Neuron (in vitro differentiated cells): Measurements from ENCODE around the gene MSANTD1.

Experiments used
- H2AFZ ChIP-seq: one replicate; pipeline ENCODE4 v1.6.1; 2013; ENCODE audit warnings: low read depth, mild to moderate bottlenecking, inconsistent platforms, low read length, moderate library complexity
- H3K27me3 ChIP-seq: one replicate; pipeline ENCODE4 v1.6.1; 2013; ENCODE audit warnings: low read length; ENCODE audit not compliant: insufficient read depth
- H3K36me3 ChIP-seq: one replicate; pipeline ENCODE4 v1.6.1; 2013; ENCODE audit warnings: low read length; ENCODE audit not compliant: insufficient read depth
- H3K4me1 ChIP-seq: one replicate; pipeline ENCODE4 v1.6.1; 2013; ENCODE audit warnings: low read length; ENCODE audit not compliant: insufficient read depth
- H3K4me3 ChIP-seq: 2 replicates; pipeline ENCODE4 v1.5.1; 2013; ENCODE audit warnings: mild to moderate bottlenecking, low read length, moderate library complexity
- H3K9me3 ChIP-seq: one replicate; pipeline ENCODE4 v1.6.1; 2013; ENCODE audit warnings: low read length

The MSANTD1 gene

DNA sequence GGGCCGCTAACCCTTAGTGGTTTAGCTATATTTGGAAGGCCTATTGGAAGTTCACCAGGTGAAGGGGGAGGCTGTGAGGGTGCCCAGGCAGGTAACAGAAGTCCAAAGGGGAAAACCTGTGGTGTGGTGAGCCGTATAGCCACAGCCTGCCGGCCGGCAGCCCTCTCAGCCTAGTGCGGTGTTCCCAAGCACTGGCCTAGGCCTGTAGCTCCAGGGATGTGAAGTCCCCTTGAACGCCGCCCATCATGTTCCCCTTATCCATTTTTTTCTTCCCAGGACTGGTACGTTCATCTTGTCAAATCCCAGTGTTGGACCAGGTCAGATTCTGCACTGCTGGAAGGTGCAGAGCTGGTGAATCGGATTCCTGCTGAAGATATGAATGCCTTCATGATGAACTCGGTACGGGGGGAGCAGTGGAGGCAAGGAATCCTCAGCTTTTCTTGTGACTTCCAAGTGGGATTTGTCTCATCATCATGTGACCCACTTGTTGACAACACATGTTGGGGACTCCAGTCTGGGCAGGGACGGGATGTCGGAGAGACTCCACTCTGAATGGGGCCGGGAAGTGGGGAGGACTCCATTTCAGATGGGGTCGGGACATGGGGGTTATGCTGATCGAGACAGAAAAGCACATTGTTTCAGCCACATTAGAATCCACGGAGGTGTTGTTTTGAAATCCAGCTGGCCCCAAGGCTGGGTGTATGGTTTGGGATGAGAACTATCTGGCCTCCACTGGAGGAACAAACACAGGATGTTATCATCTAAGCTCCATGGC lies 39.2 kb upstream of the MSANTD1 start:
- no peak overlapping the region for H2AFZ ChIP-seq
- H3K36me3 ChIP-seq: peaks cover 79% of the 10 kb centered on the region
- H3K4me1 ChIP-seq: peaks cover 7% of the 10 kb centered on the region
- H3K9me3 ChIP-seq: no peaks in the 10 kb centered on the region
- no peaks in the 10 kb centered on the region for H3K27me3 ChIP-seq
- H3K4me3 ChIP-seq: no peak overlapping the region

DNA sequence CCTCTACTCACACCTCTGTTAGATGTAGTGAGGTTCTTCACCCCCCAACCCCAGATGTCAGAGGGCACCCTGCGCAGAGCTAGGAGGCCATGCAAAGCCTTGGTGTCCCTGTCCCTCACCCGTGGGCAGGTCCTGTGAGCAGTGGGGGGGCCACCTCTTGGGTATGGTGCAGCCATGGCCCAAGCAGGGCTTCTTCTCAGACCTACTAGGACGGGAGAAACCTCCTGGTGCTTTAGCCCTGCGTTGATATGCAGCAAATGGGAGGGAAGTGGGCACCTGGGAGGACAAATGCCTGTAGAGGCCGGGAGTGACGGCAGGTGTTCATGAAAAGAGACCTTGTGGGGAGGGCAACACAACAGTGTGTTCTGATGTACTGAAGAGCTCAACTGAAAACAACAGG lies 38.5 kb upstream of the MSANTD1 start:
- no peaks in the 10 kb centered on the region for H3K27me3 ChIP-seq
- no peak overlapping the region for H3K4me3 ChIP-seq
- no peaks in the 10 kb centered on the region for H3K9me3 ChIP-seq
- no peak overlapping the region for H2AFZ ChIP-seq
- H3K36me3 ChIP-seq: peaks cover 86% of the 10 kb centered on the region
- H3K4me1 ChIP-seq: peaks cover 7% of the 10 kb centered on the region

DNA sequence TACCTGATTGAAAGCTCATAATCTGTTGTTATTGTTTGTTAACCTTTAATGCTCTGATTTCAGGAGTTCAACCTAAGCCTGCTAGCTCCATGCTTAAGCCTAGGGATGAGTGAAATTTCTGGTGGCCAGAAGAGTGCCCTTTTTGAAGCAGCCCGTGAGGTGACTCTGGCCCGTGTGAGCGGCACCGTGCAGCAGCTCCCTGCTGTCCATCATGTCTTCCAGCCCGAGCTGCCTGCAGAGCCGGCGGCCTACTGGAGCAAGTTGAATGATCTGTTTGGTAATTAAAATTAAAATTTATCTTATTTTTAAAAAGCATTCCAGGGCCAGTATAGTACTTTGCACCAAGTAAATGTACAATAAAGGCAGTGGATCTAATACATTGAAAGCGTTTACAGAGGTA lies 37.1 kb upstream of the MSANTD1 start:
- no peaks in the 10 kb centered on the region for H3K4me1 ChIP-seq
- no peaks in the 10 kb centered on the region for H3K27me3 ChIP-seq
- peaks cover 89% of the 10 kb centered on the region for H3K36me3 ChIP-seq

DNA sequence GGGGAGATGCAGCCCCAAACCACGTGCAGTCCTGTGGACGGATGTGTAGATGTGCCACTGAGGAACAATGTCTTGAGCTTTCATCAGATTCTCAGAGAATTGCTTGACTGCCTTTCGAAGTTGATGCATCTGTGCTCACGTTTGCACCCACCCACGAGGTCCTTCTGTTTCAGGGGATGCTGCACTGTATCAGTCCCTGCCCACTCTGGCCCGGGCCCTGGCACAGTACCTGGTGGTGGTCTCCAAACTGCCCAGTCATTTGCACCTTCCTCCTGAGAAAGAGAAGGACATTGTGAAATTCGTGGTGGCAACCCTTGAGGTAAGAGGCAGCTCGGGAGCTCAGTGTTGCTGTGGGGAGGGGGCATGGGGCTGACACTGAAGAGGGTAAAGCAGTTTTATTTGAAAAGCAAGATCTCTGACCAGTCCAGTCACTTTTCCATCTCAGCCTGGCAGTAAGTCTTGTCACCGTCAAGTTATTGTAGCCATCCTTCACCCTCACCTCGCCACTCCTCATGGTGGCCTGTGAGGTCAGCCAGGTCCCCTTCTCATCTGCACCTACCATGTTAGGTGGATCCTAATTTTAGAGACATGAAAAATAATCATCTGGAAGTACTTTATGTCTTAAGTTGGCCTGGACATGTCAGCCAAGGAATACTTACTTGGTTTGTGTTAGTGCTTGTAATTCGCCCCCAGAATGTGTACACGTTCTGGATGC lies 36.4 kb upstream of the MSANTD1 start:
- H3K36me3 ChIP-seq: peaks cover 89% of the 10 kb centered on the region
- H3K4me1 ChIP-seq: no peaks in the 10 kb centered on the region
- no peaks in the 10 kb centered on the region for H3K9me3 ChIP-seq
- H3K27me3 ChIP-seq: no peaks in the 10 kb centered on the region
- H3K4me3 ChIP-seq: no peak overlapping the region
- H2AFZ ChIP-seq: no peak overlapping the region

More for the DNA sequence above, 37.1 kb upstream of the MSANTD1 start:
- H3K4me3 ChIP-seq: no peak overlapping the region
- H2AFZ ChIP-seq: no peak overlapping the region
- H3K9me3 ChIP-seq: no peaks in the 10 kb centered on the region

DNA sequence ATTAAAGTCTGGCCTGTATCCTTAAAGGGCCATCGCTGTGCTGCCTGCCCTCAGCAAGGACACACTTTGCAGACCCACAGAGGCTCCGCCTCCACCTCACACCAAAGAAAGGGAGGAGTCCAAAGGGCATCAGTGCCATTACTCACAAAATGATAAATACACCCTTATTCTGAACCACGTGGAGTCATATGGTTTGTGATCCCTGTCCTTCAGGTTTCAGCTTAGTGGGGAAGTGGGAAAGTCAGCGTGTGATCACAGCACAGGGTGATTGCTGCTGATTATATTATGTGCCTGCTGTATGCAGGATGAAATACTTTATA lies 35.9 kb upstream of the MSANTD1 start:
- H3K27me3 ChIP-seq: no peaks in the 10 kb centered on the region
- H3K4me1 ChIP-seq: no peaks in the 10 kb centered on the region
- no peak overlapping the region for H2AFZ ChIP-seq
- peaks cover 90% of the 10 kb centered on the region for H3K36me3 ChIP-seq
- H3K9me3 ChIP-seq: no peaks in the 10 kb centered on the region
- H3K4me3 ChIP-seq: no peak overlapping the region

DNA sequence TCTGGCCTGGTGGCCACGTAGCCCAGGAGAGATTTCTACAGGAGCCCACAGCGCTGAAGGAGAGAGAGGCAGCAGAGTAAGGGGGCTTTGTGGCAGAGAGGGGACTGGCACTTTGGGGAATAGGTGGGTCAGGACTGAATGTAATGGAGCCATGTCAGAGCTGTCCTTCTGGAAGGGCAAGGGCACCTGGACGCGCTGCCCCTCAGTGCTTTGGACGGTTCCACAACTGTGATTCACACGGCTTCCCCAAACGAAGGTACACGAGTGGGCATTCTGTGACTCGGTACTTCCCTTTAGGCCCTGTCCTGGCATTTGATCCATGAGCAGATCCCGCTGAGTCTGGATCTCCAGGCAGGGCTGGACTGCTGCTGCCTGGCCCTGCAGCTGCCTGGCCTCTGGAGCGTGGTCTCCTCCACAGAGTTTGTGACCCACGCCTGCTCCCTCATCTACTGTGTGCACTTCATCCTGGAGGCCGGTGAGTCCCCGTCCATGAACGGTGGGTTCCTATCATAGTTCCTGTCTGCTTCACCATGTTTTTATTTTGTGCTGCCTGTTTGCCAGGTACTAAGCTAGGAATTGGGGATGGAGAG lies 35.2 kb upstream of the MSANTD1 start:
- no peak overlapping the region for H2AFZ ChIP-seq
- no peaks in the 10 kb centered on the region for H3K9me3 ChIP-seq
- H3K36me3 ChIP-seq: peaks cover 88% of the 10 kb centered on the region
- no peaks in the 10 kb centered on the region for H3K27me3 ChIP-seq
- no peak overlapping the region for H3K4me3 ChIP-seq
- H3K4me1 ChIP-seq: no peaks in the 10 kb centered on the region

DNA sequence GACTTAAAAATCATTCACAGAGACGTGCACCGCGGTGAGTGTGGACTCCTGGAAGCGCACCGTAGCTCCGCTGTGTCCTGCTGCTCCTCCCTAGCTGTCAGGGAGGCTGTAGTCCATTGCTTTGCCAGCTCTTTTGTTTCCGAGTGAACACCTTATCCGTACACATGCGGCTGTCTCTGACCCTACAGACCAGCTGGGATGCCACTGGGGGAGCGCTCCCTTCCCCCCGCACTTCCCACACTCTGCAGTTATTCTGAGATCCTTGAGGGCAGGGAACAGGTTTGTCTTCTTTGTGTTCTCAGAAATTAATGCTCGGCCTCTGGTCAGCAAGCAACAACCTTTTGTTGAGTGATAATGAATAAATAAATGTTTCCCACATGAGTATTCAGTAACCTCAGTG lies 33.7 kb upstream of the MSANTD1 start:
- Histone ChIP-seq H3K9me3 (no peaks in the 10 kb centered on the region), H3K4me3 (no peak overlapping the region), H3K36me3 (peaks cover 88% of the 10 kb centered on the region), H3K4me1 (no peaks in the 10 kb centered on the region), H3K27me3 (no peaks in the 10 kb centered on the region), H2AFZ (no peak overlapping the region)

DNA sequence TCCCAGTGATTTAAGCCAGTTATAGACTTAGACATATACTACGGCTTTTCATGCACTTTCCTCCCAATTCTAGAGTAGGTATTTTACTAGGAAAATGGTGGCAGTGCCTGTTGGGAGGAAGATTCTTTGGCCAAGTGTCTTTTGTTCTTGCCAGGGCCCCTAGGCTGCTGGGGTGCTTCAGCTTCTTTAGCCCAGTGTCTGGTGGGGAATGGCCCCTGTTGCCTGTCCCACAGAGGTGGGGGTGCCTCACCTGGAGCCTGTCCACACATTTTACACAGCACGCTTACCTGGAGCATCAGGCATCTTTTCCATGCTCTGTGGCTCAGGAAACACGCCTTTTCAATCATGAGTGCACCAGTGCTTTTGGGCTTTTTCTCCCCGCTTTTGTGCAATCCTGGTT lies 33.2 kb upstream of the MSANTD1 start:
- peaks cover 88% of the 10 kb centered on the region for H3K36me3 ChIP-seq
- H3K27me3 ChIP-seq: no peaks in the 10 kb centered on the region

DNA sequence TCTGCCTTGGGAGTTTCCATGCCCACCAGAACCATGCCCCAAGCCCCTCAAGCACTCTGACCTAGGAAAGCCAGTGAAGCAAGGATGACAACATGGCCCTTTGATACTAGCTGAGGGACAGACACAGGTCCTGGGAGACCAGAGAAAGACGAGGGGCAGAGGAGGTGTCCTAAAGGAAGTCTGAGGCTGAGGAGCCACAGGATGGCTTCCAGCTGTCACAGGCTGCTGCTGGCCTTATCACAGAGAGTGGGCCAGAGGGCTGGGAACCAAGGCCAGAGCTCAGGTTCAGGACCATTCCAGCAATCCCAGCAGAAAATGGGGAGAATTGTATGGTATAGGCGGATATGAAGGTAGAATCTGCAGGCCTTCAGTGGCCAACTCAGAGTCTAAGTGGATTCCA lies 31.7 kb upstream of the MSANTD1 start:
- H3K36me3 ChIP-seq: peaks cover 92% of the 10 kb centered on the region
- no peak overlapping the region for H3K4me3 ChIP-seq
- no peaks in the 10 kb centered on the region for H3K27me3 ChIP-seq
- H2AFZ ChIP-seq: no peak overlapping the region
- no peaks in the 10 kb centered on the region for H3K4me1 ChIP-seq
- H3K9me3 ChIP-seq: no peaks in the 10 kb centered on the region

More for the DNA sequence above, 33.2 kb upstream of the MSANTD1 start:
- Histone ChIP-seq H3K4me1 (no peaks in the 10 kb centered on the region), H3K9me3 (no peaks in the 10 kb centered on the region), H3K4me3 (no peak overlapping the region), H2AFZ (no peak overlapping the region)

DNA sequence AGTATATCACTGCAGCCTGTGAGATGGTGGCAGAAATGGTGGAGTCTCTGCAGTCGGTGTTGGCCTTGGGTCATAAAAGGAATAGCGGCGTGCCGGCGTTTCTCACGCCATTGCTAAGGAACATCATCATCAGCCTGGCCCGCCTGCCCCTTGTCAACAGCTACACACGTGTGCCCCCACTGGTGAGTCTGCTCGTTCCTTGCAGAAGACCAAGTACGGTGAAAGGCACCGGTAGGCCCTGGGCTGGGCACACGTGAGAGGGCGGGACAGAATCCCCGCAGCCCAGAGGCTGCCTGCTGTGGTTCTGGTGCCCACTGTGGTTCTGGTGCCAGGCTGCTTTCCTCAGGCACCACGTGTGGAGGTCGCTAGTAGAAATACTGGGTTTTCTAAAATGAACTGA lies 31.2 kb upstream of the MSANTD1 start:
- Histone ChIP-seq H3K4me1 (no peaks in the 10 kb centered on the region), H3K27me3 (no peaks in the 10 kb centered on the region), H3K36me3 (peaks cover 92% of the 10 kb centered on the region)

DNA sequence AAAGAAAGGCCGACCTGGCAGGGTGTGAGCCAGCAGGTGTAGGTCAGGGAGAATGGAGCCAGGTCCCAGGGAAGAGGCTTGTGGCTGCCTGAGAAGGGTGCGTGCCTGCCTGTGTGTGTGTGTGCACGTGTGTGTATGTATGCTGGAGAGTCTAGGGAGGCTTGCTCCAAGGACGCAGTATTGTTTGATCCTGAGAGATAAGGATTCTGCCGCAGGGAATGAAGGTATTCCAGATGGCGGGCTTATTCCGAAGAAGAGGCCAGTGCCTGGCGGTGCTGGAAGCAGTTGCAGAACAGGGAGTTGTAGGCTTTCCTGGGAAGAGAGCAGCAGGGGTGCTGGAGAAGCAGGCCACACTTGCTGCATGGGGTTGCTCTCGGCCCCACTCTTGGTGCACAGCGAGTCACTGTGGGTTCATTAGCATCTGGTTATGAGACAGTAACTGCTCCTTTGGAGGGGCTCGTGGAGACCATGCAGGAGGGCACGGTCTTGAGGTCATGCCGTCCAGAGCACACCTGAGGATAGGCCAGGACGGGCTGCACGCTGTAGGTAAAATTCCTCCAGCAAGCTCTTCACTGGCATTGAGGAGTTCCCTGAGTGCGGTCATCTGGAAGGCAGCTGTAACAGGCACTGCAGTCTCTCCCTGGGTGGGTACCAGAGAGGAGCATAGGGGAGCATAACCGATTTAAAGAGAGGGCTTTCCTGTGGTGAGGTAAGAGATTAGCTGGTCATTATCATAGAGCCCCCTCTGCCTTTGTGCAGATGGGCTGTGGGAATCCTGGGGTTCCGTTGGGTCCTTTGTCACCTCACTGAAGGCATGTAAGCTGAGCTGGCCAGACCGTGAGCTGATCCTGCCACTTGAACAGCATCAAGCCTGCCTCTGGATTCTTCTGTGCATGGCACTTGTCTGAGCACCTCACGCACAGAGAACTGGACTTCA lies 29.9 kb upstream of the MSANTD1 start:
- Histone ChIP-seq H3K36me3 (peaks cover 92% of the 10 kb centered on the region), H2AFZ (no peak overlapping the region), H3K27me3 (no peaks in the 10 kb centered on the region), H3K4me1 (no peaks in the 10 kb centered on the region), H3K4me3 (no peak overlapping the region), H3K9me3 (no peaks in the 10 kb centered on the region)

More for the DNA sequence above, 31.2 kb upstream of the MSANTD1 start:
- no peak overlapping the region for H3K4me3 ChIP-seq
- H2AFZ ChIP-seq: no peak overlapping the region
- H3K9me3 ChIP-seq: no peaks in the 10 kb centered on the region

DNA sequence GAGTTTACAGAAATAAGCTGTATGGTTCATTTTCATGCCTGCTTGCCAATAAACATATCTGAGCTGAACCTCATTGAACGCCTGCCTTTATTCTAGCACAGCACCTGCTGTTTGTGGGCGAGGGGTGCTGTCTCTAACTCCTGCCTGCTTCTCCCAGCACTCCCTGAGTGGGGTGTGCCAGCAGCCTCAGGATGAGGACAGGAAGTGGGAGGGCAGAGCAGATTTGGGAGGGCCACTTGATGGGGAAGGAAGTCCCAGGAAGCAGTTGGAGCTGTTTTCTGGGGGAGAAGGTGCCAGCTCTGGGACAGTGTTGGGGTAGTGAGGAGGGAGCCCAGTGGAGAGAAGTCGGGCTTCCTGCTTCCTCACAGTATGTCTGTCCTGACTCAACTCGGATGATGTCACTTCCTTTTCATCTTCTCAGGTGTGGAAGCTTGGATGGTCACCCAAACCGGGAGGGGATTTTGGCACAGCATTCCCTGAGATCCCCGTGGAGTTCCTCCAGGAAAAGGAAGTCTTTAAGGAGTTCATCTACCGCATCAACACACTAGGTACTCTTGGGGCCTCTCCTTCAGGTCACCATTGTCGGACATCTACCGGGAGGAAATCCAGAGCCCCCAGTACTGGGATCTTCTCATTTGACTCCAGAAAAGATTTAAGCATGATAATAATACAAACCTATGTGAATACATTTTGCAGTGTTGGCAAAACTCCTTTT lies 29.0 kb upstream of the MSANTD1 start:
- H3K4me3 ChIP-seq: no peak overlapping the region
- H3K36me3 ChIP-seq: peaks cover 91% of the 10 kb centered on the region
- no peaks in the 10 kb centered on the region for H3K27me3 ChIP-seq
- no peaks in the 10 kb centered on the region for H3K9me3 ChIP-seq
- H2AFZ ChIP-seq: no peak overlapping the region
- no peaks in the 10 kb centered on the region for H3K4me1 ChIP-seq
